NK-92 (cell line): ENCODE results near the gene SLC6A3.

Experiments
- DNase-seq: peaks from one replicate; lab custom pipeline; 2025; ENCODE audit not compliant: unreplicated experiment; lab: John Stamatoyannopoulos, UW

Gene SLC6A3

DNA sequence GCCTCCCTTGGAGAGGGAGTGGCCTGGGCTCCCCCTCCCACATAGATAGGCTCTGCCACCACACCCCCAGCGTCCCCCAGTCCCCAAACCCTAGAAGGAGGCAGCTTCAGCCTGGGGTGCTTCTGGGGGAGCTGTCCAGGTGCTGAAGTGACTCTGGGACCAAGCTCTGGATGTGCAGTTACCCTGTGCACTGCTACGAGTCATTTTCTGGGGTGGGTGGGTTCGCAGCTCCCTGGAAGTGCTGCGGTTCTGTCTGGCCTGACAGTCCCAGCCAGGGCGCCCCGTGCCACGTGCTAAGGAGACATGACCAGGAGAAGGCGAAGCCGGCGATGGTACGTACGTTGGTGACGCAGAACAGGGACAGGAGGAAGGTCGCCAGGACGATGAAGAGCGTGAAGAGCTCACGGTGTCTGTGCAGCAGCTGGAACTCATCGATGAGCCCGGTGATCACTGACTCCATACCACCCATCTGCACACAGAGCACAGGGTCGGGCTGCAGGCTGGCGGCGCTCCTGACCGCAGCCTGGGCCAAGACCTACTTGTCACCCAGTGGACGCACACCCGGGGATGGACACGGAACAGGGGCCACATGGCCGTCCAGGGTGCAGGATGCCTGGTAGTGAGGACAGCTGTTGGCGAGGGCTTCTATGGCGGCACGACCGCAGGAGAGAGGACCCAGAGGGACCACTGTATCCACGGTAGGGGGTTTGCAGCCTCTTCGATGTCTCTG lies 35.7 kb downstream of the SLC6A3 start:
- no peak for DNase-seq

- no peak for DNase-seq
Observed at GRCh38 chr5:1406681-1407640, 38.3 kb downstream of the SLC6A3 start.

DNA sequence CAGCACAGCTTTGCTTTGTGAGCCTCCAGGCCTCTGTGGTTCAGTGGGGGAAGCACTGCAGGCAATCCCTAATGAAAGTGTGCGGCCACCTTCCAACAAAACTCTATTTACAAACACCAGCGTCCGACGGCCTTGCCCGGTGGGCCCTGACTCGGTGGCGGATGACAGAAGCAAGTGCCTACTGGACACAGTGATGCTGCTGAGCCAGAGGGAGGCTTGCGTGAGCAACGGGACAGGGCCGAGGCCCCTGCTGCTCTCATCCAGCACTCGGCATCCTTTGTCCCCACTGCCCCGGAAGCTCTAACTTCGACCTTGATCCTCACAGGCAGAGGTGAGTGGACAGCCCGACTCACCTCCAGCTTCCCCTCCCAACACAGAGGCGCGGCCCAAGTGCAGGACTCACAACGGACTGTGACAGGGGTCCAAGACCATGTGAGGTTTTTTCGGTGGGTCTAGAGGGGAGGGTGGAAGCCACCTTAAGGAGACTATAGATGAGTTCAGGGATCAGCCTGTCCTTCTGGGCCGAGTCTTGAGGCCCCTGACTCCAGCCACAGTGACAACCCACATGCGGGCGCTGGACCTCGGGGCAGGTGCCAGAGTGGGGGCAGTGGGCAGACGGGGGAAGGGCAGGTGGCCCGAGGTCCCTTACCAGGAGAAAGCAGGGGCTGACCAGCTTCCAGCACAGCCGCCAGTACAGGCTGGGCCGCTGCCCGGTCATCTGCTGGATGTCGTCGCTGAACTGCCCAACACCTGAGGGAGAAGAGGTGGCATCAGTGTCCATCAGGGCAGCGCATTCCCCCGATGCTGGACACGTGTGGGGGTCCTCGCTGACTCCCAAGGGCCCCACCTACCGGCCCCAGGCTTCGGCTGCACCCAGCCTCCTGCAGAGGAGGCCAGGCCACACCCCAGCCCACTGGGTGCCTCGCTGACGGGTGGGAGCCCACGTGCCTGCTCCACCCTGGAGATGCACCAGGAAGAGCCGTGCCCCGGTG lies 39.4 kb downstream of the SLC6A3 start:
- no peak for DNase-seq

DNA sequence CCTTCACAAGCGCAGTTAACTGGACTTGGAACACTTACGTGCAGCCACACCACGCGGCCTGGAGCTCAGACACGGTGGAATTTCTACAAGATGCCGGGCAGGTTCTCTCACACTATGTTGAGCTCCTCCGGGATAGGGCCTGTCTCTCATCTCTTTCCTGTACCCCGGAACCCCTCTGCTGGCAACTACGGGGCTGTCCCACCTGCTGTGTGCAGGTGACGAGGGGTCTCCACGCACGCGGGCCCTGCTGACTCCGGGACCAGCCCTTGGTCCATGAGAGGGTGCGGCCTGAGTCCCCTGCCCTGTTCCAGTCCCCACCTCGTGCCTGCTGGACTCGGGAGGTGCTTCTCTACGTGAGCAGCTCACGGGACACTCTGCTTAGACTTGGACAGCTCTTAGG lies 40.1 kb downstream of the SLC6A3 start:
- DNase-seq: no peak

DNA sequence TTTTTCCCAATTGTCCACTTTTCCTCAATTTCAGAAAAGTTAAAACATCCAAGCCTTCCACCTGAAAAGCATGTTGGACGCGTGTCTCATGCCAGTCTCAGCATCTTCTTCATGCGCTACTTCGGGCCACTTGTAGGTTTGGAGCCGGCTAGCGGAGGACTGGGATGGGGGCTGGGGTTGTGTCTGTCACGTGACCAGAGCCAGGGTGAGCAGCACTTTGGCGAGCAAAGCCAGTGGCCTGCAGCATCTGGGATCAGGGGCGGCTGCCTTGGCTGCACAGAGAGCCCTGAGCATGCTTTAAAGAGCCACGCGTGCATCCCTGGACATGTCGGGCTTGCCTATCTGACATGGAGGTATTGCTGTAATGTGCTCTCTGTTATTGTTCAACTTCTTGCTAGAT lies 41.2 kb downstream of the SLC6A3 start:
- DNase-seq: no peak

- no peak for DNase-seq
Observed at GRCh38 chr5:1402611-1403255, 42.5 kb downstream of the SLC6A3 start.

- DNase-seq: no peak
Observed at GRCh38 chr5:1401536-1402138, 43.6 kb downstream of the SLC6A3 start.

DNA sequence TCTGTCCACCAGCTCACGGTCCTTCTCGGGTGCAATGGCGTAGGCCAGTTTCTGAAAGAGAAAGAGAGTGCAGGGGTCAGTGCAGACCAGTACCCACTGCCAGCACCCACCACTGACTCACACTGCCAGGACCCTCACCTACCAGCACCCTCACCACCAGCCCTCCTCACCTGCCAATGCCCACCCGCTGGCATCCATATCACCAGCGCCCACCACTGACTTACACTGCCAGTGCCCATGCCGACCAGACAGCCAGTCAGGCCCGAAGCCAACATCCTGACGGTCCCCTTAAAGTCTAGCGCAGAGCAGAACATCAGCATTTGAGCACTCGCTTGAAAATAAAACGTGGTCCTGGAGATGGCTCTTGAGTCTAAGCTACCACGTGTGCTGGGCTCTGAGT lies 44.3 kb downstream of the SLC6A3 start:
- no peak for DNase-seq

DNA sequence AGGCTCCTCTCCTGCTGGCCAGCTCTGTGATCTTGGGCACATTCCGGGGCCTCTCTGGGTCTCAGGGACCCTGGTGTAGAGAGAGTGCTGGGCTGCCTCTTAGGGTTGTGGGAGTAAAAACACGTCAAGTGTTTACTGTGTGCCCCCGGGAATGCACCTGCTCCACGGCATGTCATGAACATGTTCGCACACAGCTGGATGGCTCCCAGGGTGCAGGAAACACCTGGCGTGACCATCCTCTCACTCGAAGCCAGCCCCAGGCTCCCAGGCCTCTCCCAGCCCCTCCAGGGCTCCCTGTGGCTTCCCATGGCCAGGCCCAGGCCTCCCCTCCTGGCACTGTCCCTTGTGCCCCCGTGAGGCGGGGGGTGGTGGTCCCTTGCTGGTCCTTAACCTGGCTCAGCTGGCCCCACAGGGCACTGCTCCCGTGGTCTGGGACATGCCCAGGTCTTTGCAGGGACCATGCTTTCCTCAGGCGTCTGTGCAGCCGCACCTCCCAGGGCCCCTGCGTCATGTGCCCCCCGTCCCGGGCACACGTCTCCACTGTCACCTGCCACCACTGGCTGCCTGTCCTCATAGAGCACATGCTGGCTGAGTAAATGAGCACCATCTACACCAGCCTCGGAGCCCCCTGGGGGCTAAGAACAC lies 44.9 kb downstream of the SLC6A3 start:
- no peak for DNase-seq

GRCh38 chr5:1399737-1400136 lies 45.5 kb downstream of the SLC6A3 start:
- DNase-seq: no peak

- no peak for DNase-seq
Observed at GRCh38 chr5:1396293-1396816, 48.9 kb downstream of the SLC6A3 start.

DNA sequence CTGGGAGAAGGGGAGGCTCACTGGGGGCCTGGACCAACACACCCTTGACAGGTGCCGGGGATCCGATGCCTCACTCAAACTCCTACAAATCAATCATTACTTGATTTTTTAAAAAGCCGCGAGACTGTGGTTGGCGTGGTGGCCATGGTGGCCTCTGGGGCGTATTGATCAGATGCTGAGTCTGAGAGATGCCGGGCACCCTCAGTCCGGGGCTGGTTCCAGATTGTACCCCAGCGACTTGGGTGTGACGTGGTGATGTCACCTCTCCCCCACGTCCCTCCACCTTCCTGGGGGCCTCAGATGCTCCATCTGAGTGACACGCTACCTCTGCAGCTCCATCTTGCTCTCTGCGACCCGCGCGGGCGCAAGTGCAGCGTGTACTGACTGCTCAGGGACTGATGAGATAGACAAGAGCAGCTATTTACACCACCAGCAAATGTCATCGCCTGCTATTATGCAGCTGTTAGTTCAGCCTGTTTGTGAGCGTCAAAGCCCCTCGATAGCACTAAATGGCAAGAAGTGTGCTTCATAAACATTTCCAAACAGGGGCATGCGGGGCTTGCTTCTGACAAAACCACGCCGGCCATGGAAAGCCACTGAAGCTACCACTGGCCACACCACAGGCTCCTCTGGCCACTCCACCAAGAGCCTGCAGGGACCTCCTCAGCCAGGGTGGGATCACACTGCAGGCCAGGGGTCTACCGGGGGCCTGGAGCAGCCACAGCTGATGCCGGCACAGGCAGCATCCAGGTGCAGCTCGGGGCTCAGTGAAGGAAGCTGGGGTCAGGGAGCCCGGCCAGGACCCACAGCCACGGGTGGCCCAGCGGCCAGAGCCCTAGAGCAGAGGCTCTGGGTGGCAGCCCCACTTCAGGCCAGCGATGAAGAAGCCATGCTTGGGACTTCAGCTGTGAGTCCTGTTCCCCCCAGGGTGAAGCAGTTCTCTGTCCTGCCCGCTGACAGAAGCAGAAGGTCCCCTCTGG lies 50.1 kb downstream of the SLC6A3 start:
- no peak for DNase-seq

GRCh38 chr5:1393571-1394501 lies 51.4 kb downstream of the SLC6A3 start:
- DNase-seq: no peak

DNA sequence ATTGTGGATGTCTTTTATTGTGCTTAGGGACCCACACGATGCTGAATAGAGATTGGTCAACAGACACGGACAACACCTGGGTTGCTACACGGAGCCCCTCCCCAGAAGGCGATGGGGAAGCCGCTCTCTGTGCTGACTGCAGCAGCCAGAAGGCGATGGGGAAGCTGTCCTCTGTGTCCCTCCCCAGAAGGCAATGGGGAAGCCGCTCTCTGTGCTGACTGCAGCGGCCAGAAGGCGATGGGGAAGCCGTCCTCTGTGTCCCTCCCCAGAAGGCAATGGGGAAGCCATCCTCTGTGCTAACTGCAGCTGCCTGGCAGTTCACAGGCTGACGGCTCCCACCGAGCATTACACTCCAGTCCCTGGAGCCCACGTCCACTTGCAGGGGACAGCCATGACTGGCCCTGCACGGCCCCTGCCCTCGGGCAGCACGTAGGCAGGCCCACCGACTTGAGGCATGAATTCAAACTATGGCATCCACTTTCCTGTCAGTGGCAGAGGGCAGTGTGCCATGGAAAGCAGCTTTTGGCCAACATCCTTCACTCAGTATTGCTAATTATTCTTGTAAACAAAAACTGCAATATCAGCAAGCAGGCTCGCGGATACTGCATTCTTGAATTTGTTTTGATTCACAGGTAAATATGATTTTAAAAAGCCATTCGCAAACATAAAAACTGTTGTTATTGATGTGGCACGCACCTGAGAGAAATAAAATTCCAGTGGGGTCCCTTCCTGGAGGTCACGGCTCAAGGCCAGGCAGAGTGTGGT lies 52.3 kb downstream of the SLC6A3 start:
- no peak for DNase-seq

DNA sequence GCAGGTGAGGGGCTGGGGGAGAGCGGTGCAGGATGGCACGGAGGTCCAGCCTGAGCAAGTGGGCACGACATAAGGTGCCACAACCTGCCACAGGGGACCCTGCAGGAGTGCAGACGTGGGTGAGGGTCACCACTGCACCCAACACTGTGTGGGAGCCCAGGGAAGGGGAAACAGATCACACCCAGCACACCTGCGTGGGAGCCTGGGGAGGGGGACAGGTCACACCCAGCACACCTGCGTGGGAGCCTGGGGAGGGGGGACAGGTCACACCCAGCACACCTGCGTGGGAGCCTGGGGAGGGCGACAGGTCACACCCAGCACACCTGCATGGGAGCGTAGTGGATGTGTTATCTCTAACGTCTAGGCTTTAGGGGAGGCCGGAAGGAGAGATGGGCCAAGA lies 53.0 kb downstream of the SLC6A3 start:
- no peak for DNase-seq

DNA sequence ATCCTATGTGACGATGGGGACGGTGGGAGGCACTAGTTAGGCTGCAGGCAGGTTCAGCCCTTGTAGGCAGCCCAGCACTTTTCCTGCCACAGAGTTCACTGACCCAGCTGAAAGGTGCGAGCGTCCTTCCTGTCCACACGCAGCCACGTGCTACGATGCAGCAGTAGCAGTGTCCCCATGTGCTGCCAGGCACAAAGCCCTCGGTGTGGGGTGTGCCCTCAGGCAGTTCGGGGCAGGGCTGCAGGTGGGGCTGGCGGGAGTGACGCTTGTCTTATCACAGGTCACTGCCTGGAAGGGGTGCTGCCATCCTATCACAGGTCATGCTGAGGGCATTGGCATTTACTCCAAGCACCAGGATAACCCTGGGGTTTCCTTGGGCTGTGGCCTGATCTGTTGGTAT lies 53.5 kb downstream of the SLC6A3 start:
- DNase-seq: no peak
